ENCODE measurements around the gene NAT8L.
A peak's percentile ranks its signal among the peaks of the same experiment; 100 is the strongest.
"Not testable (repeated sequence)": the region's sequence is repeated elsewhere in the genome, so short reads cannot be mapped to it uniquely, and the experiment has no call there.

NAT8L gene

DNA sequence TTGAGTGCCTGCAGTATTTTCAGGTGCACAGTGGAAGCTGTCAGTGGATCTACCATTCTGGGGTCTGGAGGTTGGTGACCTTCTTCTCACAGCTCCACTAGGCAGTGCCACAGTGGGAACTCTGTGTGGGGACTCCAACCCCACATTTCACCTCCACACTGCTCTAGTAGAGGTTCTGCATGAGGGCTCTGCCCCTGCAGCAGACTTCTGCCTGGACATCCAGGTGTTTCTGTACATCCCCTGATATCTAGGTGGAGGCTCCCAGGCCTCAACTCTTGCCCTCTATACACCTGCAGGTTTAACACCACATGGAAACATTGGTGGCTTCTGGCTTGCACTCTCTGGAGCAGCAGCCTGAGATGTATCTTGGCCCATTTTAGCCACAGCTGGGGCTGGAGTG, 33.3 kb upstream of the NAT8L start:
- no peak for TF ChIP-seq CTCF (IDR thresholded peaks at IDR 0.05; ENCODE audit: extremely low read depth, insufficient read depth, missing control alignments)
- in situ Hi-C loops (cut with MboI; ENCODE audit: low pct_unique_long_range_greater_than_20kb, low sequenced_read_pairs, unreplicated experiment) = no loop called here
- no peak for DNase-seq (ENCODE audit: low spot score)

GRCh38 chr4:2027120-2027519, 32.0 kb upstream of the NAT8L start:
- DNase-seq (ENCODE audit: low spot score); in situ Hi-C loops (cut with MboI; ENCODE audit: low pct_unique_long_range_greater_than_20kb, low sequenced_read_pairs, unreplicated experiment): not testable (repeated sequence)

GRCh38 chr4:2031161-2031560, 28.0 kb upstream of the NAT8L start:
- DNase-seq (ENCODE audit: low spot score); in situ Hi-C loops (cut with MboI; ENCODE audit: low pct_unique_long_range_greater_than_20kb, low sequenced_read_pairs, unreplicated experiment): not testable (repeated sequence)

GRCh38 chr4:2036327-2036726, 22.8 kb upstream of the NAT8L start:
- in situ Hi-C loops (cut with MboI; ENCODE audit: low pct_unique_long_range_greater_than_20kb, low sequenced_read_pairs, unreplicated experiment) = no loop called here
- no peak for TF ChIP-seq CTCF (IDR thresholded peaks at IDR 0.05; ENCODE audit: extremely low read depth, insufficient read depth, missing control alignments)
- no peak for DNase-seq (ENCODE audit: low spot score)

DNA sequence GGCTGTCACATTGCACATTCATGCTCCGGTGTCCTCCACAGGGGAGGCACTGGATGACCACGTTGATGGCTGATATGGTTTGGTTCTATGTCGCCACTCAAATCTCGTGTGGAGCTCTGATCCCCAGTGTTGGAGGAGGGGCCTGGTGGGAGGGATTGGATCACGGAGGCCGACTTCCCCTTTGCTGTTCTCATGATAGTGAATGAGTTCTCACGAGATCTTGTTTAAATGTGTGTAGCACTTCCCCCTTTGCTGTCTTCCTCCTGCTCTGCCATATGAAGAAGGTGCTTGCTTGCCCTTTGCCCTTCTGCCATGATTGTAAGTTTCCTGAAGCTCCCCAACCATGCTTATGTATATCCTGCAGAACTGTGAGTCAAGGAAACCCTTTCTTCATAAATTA, 22.3 kb upstream of the NAT8L start:
- in situ Hi-C loops (cut with MboI; ENCODE audit: low pct_unique_long_range_greater_than_20kb, low sequenced_read_pairs, unreplicated experiment) = no loop called here
- no peak for DNase-seq (ENCODE audit: low spot score)
- TF ChIP-seq CTCF (IDR thresholded peaks at IDR 0.05; ENCODE audit: extremely low read depth, insufficient read depth, missing control alignments) = no peak

DNA sequence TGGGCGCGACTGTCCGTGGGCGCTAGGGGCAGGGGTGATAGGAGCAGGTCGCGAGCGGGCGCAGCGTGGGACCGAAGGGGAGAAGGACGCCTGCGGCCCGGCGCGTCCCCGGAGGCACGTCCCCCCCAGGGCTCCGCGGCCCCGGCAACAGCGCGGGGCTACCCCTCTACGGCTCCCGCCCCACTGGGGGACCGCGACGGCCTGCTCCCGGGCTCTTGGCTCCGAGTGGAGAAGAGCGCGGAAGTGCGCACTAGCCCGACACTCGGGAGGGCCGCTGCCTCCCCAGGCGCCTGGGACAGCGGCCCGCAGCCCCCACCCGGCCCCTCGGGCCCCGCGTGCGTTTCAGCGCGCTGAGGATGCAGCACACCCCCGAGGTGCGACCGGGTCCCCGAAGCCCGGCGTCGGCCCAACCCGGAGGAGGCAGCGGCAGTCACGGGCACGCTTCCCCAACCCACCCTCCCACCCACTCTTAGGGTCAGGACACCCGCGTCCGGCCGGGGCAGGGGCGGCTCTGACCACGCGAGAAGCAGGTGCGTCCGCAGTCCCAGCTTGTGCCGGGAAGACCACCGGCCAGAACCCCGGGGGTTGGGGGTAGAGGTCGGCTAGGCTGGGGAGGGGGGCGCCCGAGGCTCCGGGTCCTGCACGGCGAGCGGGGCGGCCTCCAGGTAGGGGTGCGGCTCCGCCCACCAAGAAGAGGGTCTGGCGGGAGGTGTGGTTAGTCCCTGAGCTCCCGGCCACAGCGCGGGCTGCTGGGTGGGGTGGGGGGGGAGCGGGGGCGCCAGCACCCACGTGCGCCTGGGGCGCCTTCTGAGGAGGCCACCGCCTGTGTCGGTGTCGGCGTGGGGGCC, 18.5 kb upstream of the NAT8L start:
- no peak for TF ChIP-seq CTCF (IDR thresholded peaks at IDR 0.05; ENCODE audit: extremely low read depth, insufficient read depth, missing control alignments)
- DNase-seq (ENCODE audit: low spot score) = peak; percentile 51
- in situ Hi-C loops (cut with MboI; ENCODE audit: low pct_unique_long_range_greater_than_20kb, low sequenced_read_pairs, unreplicated experiment) = no loop called here

DNA sequence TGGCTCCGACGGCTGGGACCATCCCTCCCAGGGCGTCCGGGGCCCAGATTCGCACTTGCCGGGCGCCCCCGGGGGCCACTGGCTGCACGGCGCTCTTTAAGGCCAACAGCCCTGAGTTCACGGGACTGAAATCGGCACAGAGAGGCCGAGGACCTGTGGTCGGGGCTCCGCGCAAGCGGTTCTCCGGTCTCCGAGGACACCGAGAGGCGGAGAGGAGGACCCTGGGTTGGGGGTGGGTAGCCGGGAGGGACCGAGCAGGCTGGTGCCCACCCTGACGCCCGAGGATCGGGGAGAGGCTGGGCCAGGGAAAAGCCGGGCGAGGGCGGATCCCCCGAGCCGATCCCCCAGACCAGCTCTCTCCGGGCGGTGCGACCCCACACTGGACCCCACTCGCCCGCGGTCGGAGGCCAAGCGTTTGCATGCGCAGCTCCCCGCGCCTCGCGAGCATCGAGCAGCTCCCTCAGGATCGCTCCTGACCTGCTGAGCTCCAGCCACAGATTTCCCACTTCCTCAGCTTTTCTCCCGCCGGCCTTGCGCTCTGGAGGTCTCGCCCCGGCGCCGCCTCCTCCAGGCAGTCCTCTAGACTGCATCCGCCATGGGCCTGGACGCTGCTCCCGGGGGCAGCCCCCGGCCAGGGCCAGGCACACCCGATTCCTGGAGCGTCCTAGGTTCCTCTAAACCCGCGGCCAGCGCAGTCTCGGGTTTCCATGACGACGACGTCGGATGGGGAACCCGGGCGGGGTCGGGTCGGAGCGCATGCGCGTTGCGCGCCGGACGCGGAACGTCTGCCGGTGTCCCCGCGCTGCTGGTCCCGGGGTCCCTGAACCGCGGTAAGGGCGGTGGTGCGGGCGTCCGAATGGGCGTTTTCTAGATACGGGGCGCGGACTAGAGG, 17.6 kb upstream of the NAT8L start:
- peak; percentile 98 for DNase-seq (ENCODE audit: low spot score)
- in situ Hi-C loops (cut with MboI; ENCODE audit: low pct_unique_long_range_greater_than_20kb, low sequenced_read_pairs, unreplicated experiment) = no loop called here
- no peak for TF ChIP-seq CTCF (IDR thresholded peaks at IDR 0.05; ENCODE audit: extremely low read depth, insufficient read depth, missing control alignments)
